HG03575 (cell line): ENCODE results near the gene LIMA1.
"Not testable (repeated sequence)": the region's sequence is repeated elsewhere in the genome, so short reads cannot be mapped to it uniquely, and the experiment has no call there.

Source experiments
- ATAC-seq: cut with Tn5 transposase; IDR thresholded peaks from one replicate; pipeline ENCODE4 v1.9.1; 2021; ENCODE audit not compliant: unreplicated experiment, insufficient number of reproducible peaks, low FRiP score; ENCODE audit errors: extremely low read depth

Gene LIMA1

DNA sequence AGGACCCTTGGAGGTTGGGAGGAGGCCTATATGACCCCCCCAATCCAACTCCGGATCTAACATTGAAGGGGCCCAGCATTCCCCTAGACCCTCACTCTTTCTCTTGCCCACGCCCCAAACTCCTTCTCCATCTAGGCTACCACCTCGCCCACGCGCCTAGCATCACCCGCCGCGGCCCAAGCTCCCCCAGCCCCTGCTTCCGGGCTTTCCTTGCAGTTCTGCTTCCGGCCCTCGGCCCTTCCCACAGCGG lies 116.6 kb downstream of the LIMA1 start:
- ATAC-seq, result no peak

- no peak for ATAC-seq
These were observed 118.4 kb downstream of the LIMA1 start for GRCh38 chr12:50164963-50165362.

- ATAC-seq, result no peak
These were observed 121.1 kb downstream of the LIMA1 start for GRCh38 chr12:50162230-50162629.

DNA sequence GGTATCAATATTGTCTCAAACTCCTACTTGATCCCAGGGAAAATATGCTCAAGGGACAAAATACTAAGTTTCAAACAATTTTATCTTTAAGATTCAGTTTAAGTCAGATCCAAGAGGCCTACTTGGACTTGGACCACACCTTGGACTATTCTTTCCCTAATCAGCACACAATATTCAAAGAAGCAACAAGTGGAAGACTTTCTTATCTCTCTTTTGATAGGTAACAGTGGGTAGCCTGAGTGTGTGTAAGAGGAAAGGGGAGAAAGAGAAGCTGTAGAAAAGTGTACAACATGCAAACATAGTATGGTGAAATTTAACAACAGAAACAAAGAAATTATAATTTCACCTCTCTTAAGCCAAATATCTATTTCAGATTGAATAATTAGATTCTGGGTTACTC lies 122.7 kb downstream of the LIMA1 start:
- no peak for ATAC-seq

GRCh38 chr12:50157259-50157658 lies 126.1 kb downstream of the LIMA1 start:
- no peak for ATAC-seq

GRCh38 chr12:50156641-50157040 lies 126.7 kb downstream of the LIMA1 start:
- no peak for ATAC-seq

- not testable (repeated sequence) for ATAC-seq
These were observed 128.4 kb downstream of the LIMA1 start for GRCh38 chr12:50154947-50155346.

GRCh38 chr12:50151047-50151687 lies 132.2 kb downstream of the LIMA1 start:
- no peak for ATAC-seq

DNA sequence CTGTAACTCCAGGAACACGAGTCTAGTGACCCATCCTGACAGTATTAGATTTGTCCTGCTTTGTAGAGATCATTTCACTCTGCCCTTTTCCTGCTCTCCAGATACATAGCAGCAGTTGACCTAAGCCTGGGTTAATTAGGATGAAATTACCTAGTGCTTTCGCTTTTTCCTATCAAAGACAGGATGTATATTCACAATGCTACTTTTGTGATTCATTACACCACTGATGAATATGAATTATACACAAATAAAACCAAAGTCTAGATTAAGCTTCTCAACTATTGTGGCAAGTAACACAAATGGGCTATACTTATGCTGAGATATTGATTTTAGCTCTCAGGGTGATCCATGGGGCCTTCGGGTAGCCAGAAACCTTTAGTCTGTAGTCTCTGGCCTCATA lies 134.0 kb downstream of the LIMA1 start:
- no peak for ATAC-seq

- not testable (repeated sequence) for ATAC-seq
These were observed 135.3 kb downstream of the LIMA1 start for GRCh38 chr12:50148011-50148410.

DNA sequence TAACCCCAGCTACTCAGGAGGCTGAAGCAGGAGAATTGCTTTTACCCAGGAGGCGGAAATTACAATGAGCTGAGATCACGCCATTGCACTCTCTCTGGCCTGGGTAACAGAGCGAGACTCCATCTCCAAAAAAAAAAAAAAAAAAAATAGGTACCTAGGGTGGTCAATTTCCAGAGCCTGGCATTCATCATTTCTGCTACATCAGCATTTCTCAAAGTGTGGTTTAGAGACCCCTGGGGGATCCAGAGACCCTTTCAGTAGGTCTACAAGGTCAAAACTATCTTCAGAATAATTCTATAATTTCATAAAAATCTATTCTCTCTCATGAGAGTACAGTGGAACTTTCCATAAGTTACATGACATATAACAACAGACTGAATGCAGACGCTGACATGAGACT lies 136.0 kb downstream of the LIMA1 start:
- ATAC-seq, result no peak

DNA sequence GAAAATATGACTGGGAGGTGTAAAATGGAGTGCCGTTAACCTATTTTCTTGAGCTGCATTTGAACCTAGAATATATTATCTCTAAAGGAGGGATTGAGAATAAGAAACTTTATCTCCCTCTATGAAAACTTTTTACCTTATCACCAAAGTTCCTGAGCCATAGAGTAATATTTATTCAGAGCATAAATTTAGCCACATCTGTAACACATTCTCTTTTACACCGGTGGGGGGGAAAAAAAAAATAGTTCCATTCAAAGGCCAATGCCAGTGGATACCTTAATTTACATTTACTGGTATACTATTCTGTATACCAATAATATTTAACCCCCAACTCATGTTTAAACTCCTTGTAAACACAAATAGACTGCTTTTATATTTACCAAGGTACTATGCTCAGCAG lies 137.9 kb downstream of the LIMA1 start:
- ATAC-seq, result no peak

DNA sequence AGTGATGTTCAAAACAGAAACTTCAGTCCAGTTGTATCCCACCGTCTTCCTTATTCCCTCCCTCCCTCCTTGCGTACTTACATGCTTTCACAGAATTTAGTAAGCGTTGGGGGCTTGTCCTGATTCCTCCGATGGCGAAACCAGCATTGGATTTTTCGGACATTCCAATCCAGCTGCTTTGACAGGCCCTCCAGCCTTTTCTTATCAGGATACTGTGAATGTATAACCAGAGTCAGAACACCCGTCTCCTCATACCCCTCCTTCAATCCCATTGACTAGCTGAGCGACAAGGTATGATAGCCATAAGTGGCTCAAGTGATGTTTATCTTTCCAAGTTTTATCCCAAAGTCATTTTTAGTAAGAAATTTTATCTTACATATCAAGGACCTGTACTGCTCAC lies 140.3 kb downstream of the LIMA1 start:
- no peak for ATAC-seq

DNA sequence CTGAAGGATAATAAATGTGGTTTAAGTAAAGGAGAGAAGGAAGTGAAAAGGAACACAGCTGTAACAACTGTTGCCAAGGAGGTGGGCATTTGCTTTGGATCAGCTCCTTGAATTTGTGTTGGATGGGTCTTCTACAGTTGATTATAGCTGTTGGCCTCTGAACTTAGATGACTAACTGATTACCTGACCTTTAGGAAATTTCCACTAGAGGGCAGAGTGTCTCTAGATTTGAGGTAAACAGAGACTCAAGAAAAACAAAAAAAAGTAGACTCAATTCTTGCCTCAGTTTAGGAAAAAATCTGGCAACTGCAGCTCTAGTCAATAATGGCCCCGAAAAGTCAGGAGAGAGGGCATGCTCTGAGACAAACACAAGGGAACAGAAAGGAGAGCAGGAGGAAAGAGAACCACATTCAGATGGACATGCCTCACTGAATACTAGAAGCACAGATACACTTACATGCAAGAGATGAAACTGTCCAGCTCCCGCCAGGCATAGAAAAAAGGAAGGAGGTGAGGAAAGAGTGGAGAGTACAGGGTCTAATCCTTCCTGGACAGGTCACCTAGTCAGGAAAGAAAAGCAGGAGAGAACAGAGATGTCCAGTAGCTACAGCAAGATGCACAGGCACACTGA lies 150.7 kb downstream of the LIMA1 start:
- no peak for ATAC-seq

- no peak for ATAC-seq
These were observed 154.0 kb downstream of the LIMA1 start for GRCh38 chr12:50129290-50129689.

DNA sequence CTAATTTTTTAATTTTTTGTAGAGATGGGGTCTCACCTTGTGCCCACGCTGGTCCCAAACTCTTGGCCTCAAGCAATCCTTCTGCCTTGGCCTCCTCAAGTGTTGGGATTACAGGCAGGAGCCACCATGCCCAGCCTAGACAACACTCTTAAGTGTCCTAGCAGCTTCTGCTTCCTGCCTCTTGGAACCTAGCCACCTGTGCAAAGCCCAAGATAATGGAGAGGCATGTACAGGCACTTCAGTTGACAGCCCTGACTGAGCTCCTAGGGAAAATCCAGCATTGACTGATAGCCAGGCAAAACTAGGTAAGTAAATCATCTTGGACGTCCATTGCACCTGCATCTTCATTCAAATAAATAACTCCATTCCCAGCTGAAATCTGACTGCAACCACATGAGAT lies 155.8 kb downstream of the LIMA1 start:
- ATAC-seq, result no peak
